Activated CD4-positive, alpha-beta T cell treated with anti-CD3 and anti-CD28 coated beads, Interleukin-2, amount 50 U/mL, for 48 hours (primary cell): ENCODE measurements around the gene NTHL1.

Source experiments
- DNase-seq, 2 experiments: peaks; one replicate each; pipeline ENCODE4 v3.0.0-alpha.2; 2020

NTHL1 gene

GRCh38 chr16:2047330-2048115 lies at the start of gene NTHL1, which contains the start of gene TSC2:
TSS of gene NTHL1 (minus strand) at chr16:2047834. CDS start at chr16:2047823, 11 bp downstream.
TSS of gene TSC2 (plus strand) at chr16:2047985. CDS start at chr16:2048616, 631 bp downstream.
- DNase-seq = peak; percentile 94 to 96

DNA sequence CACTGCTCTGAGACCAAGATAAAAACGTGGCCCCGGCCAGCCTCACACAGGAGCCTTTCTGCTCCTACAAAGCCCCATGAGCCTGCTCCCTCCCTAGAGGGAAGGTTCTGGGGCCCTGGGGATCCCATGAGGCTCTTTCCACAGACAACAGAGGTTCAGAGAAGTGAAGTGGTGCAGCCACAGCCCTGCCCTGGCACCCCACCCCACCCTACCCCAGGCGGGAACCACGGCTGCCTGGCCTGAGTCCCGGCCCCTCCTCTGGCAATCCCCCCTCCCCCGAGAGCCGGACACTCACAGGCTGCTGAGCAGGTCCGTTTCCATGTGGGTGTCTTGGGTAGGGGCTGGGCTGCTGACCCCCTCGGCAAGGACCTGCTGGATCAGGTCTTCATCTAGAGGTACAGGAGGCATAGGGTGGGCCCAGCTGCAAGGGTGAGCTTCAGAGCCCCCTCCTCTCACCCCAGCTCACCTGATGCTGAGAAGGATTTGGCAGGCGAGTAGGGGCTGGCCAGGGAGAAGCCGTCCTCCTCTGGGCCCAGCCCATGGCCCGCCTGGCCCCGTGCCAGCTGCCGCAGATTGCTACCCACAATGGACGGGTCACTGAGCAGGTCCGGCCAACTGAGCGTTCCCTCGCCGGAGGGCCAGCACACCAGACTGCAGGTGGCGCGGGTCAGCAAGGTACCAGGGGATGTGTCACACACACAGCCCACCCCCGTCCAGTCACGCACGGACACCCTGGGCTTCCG lies 49.4 kb upstream of the NTHL1 start:
- no peak for DNase-seq

DNA sequence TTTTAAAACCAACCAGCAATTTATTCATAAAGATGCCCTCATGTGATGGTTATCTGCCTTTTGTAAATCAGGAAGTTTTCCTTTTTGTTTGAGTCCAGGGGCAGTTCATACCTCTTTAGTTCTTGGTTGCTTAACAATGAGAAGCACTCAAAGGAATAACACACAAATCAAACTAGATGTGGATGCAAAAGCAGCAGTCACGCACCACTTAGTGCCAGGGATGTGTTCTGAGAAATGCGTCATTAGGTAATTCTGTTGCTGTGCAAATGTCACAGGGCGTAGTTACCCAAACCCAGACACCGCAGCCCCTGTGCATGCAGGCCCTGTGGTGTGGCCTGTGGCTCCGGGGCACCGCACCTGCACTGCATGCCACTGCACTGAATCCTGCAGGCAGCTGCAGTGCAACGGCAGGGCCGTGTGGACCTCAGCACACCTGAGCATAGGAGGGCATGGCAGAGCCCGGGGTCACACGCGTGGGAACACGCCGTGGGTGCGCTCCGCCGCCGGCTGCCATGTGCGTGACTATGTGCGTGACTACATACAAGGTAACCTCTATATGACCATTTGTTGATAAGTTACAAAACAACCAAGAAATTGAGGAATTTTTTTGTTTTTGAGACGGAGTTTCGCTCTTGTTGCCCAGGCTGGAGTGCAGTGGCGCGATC lies 48.4 kb upstream of the NTHL1 start:
- no peak for DNase-seq

DNA sequence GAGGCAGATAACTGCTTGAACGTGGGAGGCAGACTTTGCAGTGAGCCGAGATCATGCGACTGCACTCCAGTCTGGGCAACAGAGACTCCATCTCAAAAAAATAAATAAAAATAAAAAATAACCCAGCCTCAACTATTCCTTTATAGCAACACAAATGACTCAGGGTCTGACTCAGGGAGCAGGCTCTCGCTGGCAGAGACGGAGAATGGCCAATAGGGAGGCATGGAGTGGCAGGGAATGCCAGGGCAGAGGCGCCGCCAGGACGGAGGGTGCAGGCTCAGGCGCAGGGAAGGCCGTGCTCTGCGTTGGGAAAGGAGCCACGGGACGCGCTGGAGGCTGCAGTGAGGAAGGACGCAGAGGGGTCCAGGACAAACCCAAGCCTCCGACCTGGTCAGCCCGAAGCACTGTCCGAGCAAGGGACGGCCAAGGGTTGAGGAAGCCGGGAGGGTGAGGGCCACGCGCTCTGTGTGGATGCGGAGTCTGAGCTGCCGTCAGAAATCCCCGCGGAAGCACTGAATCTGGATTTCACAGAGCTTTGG lies 47.8 kb upstream of the NTHL1 start:
- no peak for DNase-seq

DNA sequence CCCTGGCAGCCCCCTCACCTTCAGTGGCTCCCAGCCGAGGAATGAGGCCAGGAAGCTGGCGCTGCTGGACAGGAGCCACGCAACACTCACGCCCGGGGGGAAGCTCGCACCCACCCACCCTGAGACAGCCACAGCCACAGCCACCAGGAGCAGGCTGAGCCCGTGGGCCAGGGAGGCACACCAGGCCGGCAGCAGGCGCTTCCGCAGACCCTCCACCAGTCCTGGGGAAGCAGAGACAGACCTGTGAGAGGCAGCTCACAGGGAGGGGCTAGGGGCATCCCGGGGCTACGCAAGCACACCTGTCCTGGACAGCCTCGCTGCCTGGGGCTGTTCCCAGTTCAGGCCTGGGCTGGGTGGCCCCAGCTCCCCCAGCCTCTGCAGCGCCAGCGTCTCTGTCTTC lies 46.2 kb upstream of the NTHL1 start:
- no peak for DNase-seq

DNA sequence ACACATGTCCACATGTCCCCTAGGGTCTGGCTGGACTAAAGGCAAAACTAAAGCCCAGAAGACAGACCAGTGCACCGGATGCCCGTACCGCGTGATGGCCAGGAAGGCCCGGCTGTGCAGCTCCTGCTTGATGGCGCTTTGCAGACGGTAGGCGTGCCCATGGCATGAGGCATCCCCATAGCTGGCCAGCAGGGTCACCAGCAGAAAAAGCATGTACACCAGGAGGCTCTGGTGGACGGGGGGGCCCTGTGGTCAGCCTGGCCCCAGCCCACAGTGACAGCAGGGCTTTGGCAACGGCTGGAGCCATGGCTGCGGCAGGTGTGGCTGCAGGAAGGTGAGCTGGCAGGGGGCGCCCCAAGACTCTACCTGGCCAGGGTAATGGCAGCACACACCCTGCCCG lies 45.2 kb upstream of the NTHL1 start:
- no peak for DNase-seq

DNA sequence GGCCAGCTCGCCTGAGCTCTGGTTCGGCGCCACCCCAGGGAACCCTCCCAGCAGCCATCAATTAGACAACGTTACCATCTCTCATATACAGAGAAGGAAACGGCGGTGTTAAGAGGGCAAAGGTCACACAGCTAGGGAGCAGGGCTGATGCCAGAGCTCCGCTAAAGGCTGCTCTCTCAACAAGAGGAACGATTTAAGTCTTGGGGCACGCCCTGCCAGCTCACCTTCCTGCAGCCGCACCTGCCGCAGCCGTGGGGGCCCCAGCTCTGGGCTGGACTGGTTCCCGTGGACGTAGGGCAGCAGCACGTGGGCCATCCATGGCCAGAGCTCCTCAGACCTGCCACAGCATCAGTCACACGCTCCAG lies 44.6 kb upstream of the NTHL1 start:
- DNase-seq = no peak

GRCh38 chr16:2091547-2092255 lies 44.1 kb upstream of the NTHL1 start:
- DNase-seq = no peak

DNA sequence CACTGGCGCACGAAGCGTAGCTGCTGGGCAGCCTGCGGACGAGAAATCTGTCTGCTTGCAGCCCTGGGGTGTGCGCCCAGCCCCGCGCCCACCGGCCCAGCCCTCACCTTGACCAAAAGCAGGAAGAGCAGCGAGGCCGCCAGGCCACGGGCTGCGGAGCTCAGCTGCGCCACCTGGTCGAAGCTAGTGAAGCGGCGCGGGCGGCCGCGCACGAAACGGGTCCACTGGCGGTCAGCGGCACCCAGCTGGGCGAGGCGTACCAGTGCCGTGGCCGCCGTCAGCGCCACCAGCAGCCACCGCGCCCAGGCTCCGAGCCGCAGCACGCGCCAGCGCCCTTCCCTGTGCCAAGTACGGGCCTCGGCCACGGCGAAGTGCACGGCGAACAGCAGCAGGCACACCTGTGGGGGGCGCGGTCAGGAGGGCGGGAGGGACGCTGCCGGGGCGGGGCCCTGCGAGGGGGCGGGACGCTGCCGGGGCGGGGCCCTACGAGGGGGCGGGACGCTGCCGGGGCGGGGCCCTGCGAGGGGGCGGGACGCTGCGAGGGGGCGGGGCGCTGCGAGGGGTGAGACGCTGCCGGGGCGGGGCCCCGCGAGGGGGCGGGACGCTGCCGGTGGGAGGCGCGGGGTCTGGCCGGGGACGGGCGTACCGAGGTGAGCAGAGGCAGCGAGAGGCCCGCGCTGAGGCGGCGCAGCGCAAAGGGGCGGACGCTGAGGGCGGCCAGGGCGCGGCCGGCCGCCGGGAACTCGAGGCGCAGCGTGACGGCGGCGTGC lies 43.3 kb upstream of the NTHL1 start:
- no peak for DNase-seq

DNA sequence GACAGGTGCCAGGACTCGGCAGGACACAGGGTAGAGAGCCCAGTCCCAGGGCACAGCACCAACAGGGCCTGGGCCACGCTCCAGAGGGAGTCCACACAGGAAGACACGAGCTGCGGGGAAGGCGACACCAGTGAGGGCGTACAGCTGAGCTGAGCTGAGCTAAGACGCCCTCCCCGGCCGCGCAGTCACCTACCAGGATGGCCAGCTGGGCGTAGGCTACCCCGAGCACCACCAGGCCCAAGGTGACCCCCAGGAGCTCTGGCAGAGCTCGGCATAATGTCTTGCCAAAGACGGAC lies 42.8 kb upstream of the NTHL1 start:
- DNase-seq = no peak

DNA sequence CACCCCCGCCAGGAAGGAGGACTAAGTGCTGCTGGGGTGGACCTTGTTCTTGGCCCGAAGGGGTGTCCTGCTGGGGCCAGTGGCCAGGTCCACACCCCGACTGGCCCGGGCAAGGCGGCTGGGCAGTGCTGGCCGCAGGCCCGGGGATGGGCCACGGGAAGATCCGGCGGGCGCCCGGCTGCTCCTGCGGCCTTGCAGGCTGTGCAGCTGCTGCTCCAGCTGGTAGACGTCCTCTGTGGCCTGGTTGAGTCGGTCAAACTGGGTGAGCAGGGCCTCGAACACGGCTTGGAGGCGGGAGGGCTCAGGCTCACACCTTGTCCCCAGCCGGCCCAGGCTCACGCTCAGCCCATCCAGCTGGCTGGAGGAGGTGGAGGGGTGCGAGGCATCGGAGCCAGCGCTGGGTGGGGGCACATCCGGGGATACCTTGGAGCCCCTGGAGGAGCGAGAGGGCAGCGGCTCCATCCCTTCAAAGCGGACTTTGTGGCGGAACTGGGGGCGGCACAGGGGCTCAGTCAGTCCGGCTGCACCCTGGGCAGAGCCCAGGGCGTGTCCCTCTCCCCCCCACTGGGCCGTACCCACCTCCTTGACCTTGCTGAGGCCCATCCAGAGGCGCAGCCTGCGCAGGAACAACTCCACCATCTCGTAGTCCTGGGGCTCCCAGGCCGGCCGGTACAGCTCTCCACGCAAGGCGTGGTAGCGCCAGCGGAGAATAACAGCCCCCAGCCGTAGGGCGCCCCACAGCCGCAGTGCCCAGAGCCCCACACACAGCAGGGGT lies 42.3 kb upstream of the NTHL1 start:
- DNase-seq = no peak

- no peak for DNase-seq
Observed at GRCh38 chr16:2088759-2089358, 41.2 kb upstream of the NTHL1 start.

GRCh38 chr16:2087748-2088631 lies 40.4 kb upstream of the NTHL1 start:
- no peak for DNase-seq

- DNase-seq = no peak
Observed at GRCh38 chr16:2086812-2087747, 39.4 kb upstream of the NTHL1 start.

GRCh38 chr16:2086106-2086742 lies 38.6 kb upstream of the NTHL1 start:
- DNase-seq = no peak

- DNase-seq = no peak
Observed at GRCh38 chr16:2085669-2086068, 38.0 kb upstream of the NTHL1 start.

- DNase-seq = no peak
Observed at GRCh38 chr16:2084895-2085625, 37.4 kb upstream of the NTHL1 start.
